Stimulated activated CD4-positive, alpha-beta T cell treated with anti-CD3 and anti-CD28 coated beads, Interleukin-1b, Interleukin-23, amount 100 ng/mL, for 1 hour (primary cell): ENCODE measurements around the gene GMPPA.

Experiments
- DNase-seq, 2 donors: peaks; one replicate each; pipeline ENCODE4 v3.0.0-alpha.2; 2020; ENCODE audit warnings: low read depth in 2 of 2

The GMPPA gene

DNA sequence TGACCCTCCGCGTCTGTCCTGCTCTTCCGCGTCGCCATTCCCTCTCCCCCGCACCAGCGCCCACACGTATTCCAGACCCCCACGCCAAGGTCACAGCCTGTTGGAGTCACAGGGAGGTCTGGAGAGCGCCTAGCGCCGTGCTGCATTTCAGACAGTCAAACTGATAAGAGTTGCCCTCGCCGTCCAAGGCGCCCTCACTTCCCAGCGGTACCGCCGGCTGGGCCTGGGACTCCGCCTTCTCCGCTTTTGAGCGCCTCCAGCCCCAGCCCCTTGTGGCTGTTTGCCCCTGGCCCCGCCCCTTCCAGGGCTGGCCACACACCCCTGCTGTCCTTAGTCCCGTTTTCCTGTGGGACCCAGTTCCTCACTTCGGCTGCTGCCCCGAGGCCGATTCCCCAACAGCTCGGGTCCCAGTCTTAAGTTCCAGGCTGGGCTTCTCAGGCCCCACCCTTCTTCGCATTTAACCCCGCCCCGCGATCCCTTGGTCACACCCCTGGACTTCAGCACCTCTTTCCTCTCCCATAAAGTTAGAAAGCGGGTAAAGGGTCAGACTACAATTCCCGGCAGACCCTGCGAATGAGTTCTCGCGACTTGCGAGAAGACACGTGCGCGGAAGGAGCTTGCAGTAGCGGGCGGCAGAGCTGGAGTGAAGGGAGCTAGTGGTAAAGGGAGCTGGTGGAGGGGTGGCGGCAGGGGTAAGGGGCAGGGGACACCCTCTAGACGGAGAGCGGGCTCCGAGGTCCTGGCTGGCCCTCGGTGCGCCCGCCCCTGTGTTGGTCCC, at the start of gene GMPPA:
Gene GMPPA (plus strand): TSS at position 612 of the 778 bp plus-strand sequence. CDS start 1,085 bp downstream, outside the sequence.
- peak; percentile 74 to 80 for DNase-seq

DNA sequence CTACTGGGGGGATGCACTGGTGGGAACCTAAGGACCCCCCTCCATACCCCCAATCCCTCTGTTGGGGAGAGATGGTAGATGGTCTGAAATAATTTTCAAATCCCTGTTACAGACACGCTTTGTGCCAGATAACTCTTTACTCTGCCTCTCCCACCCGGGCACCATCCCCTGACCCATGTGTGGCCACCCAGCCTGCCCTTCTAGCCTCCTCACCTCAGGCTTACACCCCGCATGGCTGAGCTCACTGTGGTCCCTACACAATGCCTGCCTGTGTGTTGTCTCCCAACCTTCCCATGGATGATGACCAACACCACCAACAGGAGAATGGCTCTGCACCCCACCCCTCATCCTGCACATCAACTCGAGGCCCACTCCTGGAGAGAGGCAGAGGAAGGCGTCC, 49.1 kb upstream of the GMPPA start:
- no peak for DNase-seq

DNA sequence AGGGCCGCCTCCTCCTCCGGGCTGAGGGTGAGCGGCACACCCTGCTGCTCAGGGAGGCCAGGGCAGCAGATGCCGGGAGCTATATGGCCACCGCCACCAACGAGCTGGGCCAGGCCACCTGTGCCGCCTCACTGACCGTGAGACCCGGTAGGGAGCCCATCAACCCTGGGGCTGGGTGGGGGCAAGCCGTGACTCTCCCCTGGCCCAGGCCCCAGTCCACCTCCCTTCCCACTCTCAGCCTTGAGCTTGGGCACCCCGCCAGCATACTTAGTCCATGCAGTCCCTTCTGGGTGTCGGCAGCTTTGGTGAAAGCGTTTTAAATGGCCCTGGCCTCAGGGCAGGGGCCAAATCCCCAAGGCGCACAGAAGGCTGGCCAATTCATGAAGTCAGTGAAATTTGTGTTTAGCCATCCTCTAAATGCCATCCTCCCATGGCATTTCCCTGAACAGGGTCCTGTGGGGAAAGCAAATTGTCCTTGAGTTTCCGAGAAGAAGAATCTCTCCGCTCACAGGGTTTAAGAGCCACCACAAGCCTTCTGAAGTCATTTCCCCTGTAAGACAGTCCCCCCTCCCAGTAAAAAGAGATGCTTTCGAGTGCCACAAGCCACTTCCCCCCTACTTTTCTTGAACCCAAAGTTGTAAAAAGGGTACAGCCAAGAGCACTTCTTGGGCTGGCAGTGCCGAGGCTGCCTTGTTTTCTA, 46.9 kb upstream of the GMPPA start:
- no peak for DNase-seq

DNA sequence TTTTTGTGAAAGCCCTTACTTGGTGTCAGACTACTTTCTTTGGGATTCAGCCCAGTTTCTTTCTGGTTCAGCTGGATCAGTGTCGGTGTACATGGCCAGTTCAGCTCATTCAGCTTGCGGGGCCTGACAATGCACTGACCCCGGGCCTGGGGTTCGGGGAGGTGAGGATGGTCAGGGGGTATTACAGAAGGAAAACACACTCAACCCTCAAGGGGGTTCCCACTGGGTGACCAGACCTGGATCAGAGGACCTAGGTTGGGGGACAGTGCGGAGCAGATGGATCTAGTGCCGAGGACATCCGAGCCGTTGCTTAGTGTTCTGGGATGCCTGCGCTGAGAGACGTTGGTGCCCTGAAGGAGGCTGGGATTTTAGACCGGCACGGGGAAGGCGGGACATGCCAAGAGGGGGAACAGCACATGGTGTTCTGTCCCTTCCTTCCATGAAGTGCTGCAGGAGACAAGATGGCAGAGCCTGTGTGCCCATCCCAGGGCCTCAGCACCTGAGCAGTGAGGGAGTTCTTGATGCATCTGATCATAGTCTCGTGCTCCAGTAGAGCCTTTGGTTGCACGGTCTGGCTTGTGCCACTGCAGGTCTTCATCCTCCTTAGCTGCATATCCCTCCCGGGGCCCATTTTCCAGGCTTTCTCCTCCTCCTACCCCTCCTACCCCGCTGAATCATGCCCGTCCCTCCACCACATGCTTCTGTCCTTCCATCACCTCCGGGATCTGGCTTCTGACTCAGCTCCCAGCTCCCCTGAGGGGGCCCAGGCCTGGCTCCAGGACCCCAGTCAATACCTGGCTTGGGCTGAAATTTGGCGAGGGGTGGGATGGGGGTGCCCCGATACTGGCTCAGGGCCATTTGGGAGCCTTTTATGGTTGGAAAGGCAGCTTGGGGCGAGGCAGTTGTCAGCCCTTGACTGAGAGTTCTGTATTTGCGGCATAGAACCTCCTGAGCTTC, 46.1 kb upstream of the GMPPA start:
- no peak for DNase-seq

DNA sequence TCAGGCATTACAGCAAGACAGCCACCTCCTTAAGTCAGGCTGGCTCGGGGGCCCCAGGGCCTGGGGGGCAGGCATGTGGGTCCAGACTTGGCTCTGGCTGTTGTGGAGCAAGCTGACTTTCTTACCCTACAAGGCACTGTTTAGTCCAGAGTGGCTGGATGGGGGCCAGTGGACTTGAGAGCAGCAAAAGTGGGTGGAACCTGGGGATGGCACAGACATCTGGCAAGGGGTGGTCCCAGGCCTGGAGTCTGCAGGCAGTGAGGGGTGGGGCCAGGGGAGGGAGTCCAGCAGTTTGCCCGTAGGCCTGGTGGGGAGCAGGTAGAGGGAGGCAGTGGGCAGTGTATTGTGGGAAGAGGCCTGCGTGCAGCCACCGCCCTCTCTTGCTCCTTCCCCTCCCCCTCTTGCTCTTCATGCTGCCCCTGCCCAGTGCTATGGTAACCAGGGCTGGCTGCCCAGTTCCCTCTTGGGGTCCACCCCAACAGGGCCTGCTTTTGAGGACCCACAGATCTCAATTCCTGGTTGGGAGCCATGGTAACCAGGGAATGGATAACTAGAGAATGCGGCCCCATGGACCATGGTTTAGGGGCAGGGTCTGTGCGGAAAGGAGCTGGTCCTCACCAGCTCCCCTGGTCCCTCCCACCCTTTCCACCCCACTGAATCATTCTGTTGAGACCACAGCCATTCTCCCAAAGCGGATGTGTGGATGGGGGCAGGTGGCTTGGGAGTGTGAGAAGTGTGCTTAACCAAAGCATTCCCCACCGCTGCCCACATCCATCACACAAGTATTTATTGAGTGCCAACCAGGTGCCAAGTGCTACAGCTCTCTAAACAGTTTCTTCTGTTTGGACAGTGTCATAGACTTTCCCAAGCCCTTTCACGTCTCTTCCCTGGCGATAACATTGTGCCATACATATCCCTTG, 44.8 kb upstream of the GMPPA start:
- DNase-seq: no peak

DNA sequence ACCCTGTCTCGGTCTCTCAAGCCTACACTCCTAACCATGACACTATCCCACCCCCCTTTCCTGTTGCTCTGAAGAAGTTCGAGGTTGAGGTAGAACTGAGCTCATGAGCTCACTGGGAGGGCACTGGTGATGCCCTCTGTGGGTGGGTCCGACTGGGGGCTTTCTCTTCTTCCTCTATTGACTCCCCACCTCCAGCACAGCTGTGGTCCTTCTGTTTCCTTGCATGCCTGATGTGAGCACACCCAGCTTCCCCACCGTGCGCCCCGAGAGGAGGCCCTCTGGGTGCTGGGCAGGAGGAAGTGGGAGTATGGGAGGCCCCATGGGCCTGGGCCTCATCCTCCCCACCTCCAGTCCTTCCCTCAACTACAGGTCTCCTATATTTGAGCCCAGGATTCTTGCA, 43.1 kb upstream of the GMPPA start:
- no peak for DNase-seq

DNA sequence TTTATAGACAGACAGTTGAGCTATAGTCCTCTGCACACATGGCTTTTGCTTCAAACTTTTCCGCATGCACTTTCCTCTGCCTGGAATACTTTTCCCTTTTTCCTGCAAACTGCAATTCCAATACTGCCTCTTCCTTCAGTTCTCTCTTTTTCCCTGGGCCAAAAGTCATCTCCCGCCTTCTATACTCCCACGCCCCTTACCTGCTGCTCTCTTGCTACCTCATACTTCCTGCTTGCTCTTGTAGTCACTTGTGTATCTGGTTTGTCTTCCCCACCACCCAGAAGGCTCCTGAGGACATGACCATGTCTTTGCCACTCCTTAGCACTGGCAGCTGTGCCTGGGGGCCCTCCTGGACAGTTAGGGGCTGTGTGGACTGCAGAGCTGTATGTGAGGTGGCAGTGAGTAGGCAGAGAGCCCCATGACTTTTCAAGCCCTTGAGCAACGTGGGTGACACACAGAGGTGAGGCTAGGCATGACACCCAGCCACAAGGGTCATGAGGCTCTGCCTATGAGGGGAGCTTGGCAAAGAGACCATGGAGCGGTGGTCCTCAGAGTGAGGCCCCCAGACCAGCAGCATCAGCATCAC, 40.8 kb upstream of the GMPPA start:
- DNase-seq: no peak

DNA sequence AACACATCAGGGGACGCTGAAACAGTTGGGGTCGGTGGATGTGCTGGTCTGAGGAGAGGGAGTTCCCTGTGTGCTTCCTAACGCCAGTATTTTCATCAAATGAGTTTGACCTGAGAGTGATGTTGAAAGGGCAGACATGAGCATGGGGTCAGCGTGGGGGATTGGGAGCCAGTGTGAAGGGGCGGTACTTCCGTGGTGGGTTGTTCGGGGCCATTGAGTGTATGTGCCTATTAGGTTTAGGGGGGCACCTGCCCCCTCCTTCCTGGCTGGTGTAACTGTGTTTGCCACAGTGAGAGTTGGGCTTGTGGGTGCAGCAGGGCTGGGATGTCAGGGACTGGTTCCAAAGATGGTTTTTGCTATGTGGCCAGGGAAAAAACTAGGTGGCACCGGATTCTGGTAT, 39.7 kb upstream of the GMPPA start:
- no peak for DNase-seq

DNA sequence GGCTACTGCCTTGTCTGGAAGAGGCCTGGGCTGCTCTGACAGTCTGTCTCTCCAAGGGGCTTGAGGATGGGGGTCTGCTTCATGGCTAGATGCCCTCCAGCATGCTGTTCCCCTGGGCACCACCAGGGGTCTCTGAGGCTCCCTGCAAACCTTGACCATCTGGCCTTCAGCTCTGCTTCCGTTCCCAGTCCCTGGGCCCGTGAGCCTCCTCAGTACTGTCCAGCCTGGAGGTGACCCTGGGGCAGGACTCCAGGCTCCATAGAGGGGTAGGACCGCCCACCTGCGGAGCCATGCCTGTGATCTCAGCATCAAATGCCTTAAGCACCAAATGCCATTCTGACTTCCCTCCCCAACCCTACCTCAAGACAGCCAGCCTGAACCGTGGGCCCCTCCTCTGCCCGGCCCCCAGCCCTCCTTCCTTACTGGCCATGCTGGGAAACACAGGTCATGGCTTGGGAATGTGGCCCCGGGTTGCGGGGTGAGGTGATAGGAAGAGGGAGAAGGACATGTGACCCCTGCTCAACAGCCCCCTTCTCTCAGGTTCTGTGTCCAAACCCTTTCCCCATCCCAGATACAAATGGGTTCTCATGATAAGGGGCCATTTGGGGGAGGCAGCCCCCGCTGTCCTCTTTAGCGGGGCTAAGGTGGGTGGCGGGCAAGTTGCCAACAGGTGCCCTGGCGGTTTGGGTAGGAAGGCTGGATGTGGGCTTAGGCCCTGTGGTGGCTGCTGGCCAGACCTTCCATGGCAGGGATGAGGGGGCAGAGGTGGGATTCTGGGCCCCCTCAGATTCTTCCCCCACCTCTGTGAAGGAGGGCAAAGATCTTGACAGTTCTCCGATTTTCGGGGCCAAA, 39.0 kb upstream of the GMPPA start:
- DNase-seq: no peak

DNA sequence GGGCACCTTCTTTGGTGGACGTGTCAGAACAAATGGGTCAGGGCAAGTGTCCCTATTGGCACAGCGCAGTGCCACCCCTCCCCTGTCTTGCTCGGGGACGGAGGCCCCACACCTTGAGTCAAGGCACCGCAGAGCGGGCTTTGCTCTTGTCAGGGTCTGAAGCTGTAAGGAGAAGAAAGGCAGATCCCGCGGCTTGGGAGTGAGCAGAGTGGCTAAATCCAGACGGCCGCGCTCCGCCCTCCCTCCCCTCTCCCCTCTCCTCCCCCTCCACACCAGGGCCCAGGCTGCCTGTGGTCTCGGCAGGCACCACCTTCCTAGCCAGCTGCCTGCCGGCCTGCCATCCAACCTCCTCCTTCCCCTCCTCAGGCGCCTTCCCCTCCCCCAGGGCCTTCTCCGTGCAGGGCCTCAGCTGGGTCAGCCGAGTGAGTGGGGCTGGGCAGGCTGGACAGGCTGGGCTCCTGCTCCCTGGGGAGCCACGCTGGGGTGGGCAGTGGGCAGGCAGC, 38.2 kb upstream of the GMPPA start:
- DNase-seq: no peak

DNA sequence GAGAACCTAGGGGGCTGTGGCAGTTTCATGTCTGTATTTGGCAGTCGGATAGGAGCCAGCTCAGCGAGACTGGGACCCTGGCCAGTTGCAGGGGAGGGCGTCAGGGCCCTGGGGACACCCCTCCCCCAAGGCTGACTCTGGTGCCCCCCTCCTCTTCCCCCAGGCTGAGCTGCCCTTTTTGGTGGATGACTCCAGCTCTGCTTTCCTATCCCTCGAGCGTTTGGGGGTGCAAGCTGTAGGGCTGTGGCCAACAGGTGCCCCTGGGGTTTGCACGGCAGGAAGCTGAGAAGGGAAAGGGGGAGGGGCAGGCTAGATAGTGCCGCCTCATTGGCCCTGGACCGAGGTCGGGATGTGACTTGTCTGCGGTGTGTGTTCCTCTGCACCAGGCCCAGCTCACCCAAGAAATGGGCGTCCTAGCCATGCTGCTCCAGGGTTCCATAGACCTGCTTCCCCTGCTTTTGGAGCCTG, 37.6 kb upstream of the GMPPA start:
- no peak for DNase-seq

DNA sequence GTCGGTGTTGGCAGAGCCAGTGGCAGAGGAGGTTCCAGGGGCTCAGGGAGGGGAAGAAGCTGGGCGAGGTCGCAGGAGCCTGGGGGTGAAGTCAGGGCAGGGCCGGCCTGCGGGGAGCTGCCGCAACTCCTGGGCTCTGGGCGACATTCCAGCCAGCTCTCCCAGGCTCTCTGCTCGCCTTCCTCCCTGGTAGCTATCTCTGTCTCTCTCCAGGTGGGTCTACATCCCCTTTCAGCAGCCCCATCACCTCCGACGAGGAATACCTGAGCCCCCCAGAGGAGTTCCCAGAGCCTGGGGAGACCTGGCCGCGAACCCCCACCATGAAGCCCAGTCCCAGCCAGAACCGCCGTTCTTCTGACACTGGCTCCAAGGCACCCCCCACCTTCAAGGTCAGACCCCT, 37.0 kb upstream of the GMPPA start:
- DNase-seq: no peak

DNA sequence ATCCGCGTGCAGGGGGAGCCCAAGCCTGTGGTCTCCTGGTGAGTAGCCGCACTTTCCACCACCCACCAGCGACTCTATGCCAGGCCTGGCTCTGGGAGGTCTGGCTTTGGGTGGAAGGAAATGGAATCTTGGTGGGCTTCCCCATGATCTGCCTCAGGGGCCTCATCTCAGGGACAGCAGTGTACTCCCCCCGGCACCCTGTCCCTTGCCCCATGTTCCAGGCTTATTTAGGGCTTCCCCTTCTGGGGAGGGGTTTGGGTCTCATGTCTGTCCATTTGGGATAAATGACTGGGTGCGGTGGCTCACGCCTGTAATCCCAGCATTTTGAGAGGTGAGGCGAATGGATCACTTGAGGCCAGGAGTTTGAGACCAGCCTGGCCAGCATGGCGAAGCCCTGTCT, 36.3 kb upstream of the GMPPA start:
- DNase-seq: no peak

DNA sequence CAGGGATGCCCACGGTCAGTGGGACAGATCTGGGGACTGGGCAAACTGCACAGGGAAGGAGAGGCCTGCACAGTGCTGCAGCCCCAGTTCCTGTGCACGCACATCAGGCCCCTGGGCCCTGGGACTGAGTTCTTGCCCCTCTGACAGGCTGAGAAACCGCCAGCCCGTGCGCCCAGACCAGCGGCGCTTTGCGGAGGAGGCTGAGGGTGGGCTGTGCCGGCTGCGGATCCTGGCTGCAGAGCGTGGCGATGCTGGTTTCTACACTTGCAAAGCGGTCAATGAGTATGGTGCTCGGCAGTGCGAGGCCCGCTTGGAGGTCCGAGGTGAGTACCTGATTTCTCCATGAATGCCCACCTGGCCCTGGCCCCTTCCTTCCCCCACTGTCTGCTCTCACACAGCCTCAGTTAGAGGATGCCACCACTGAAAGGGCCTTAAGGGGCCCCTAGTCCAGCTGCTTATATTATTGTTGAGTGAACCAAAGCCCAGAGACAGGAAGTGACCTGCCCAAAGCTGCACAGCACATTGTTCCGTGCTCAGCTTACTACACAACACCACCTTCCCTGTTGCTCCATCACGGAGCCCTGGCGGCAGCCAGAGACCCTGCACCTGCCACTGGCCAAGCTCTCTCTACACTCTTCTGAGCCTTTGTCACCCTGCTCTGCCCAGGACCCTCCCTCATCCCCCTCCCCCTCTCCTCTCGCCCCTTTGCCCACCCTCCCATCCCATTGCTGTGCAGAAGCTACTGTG, 34.2 kb upstream of the GMPPA start:
- DNase-seq: no peak

DNA sequence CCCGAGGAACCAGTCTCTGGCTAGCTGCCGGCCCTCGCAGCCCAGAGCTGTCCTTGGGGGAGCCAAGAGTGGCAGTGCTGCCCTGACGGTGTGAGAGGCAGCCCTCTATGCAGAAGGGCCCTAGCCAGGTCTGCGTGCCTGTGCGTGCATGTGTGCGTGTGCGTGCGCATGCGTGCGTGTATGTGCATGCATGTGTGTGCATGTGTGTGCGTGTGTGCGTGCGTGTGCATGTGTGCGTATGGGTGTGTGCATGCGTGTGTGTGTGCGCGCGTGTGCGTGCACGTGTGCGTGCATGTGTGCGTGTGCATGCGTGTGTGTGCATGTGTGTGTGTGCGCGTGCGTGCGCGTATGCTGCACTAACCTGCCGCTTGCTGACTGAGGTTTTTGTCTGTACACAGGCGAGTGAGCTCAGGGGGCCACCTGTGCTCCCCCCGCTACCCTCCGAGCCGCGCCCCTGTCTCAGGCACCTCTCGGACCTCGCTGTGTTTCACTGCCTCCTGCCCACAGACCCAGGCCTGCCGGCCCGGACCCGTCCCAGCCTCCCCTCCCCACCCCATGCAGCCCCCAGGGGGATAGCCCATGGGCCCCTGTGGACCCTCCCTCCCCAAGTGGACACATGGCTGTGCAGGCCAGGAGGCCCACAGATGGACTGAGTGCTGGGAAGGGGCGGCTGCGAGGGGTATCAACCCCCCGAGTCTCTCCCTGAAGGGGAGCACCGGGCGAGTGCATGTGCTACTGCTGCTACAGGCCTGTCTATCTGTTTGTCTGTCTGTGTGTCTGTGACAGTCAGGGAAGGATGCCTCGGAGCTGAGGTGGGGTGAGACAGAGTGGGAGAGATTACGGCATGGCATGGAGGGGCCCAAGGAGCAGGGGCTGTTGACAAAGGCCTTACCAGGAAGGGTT, 32.8 kb upstream of the GMPPA start:
- no peak for DNase-seq

DNA sequence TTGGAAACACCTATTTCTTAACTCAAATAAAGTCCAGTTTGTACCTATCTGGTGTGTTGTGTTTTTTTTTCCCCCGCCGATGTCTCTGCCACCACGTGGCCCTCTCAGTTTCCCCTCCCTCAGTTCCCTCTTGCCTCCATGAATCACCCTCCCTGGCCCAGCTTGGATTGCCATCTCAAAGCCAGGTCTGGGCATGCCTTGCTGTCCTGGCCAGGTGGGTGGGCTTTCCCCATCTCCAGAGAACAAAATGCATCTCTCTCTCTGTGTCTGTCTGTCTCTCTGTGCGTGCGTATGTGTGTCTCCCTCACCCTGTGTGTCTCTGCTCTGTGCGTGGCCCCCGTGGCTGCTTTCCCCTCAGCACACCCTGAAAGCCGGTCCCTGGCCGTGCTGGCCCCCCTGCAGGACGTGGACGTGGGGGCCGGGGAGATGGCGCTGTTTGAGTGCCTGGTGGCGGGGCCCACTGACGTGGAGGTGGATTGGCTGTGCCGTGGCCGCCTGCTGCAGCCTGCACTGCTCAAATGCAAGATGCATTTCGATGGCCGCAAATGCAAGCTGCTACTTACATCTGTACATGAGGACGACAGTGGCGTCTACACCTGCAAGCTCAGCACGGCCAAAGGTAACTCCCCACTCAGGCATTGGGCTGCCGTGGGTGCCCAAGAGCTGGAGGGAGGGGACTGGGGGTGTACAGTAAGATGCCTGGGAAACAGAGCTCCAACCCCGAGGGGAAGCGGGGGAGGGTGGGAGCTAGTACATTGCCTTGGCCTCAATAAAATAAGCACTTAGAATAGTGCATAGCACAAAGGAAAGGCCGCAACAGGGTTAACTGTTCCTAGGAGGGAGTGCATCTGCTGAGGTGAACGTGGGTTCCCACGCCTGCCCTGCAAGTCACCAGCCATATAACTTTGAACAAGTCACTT, 31.6 kb upstream of the GMPPA start:
- no peak for DNase-seq

DNA sequence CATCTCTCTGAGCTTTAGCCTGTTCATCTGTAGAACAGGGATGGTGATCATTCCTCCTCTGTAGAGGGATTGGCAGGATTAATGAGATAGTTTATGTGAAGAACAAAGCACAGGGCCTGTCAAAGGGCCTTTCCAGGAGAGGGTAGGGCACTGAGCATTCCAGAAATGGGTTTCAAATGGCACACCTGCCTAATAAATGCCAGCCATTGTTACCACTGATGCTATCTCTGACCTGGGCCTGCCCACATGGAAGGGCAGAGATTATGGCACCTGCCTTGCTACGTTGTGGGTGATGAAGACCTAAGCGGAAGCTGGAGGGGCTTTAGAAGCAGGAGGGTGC, 31.0 kb upstream of the GMPPA start:
- no peak for DNase-seq
